Measurements from ENCODE around the gene CCDC93.

DNA sequence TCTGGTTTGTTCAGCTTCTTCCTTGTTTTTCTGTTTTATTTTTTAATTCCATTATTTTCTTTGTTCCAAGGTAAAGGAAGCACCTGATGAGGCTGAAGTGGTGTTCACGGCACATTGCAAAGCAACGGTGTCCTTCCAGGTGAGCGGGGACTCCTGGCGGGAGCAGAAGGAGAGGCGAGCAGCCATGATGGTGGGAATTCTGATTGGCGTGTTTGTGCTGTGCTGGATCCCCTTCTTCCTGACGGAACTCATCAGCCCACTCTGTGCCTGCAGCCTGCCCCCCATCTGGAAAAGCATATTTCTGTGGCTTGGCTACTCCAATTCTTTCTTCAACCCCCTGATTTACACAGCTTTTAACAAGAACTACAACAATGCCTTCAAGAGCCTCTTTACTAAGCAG is 110.9 kb downstream of the CCDC93 start:
- TF ChIP-seq, protein P1, sequence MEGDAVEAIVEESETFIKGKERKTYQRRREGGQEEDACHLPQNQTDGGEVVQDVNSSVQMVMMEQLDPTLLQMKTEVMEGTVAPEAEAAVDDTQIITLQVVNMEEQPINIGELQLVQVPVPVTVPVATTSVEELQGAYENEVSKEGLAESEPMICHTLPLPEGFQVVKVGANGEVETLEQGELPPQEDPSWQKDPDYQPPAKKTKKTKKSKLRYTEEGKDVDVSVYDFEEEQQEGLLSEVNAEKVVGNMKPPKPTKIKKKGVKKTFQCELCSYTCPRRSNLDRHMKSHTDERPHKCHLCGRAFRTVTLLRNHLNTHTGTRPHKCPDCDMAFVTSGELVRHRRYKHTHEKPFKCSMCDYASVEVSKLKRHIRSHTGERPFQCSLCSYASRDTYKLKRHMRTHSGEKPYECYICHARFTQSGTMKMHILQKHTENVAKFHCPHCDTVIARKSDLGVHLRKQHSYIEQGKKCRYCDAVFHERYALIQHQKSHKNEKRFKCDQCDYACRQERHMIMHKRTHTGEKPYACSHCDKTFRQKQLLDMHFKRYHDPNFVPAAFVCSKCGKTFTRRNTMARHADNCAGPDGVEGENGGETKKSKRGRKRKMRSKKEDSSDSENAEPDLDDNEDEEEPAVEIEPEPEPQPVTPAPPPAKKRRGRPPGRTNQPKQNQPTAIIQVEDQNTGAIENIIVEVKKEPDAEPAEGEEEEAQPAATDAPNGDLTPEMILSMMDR (IDR thresholded peaks at IDR 0.05; ENCODE audit: low read depth, low read length, poor library complexity, severe bottlenecking), result no peak
- TF ChIP-seq EZH2phosphoT487 (IDR thresholded peaks at IDR 0.05; ENCODE audit: borderline replicate concordance, low read length), result no peak
